Gastroesophageal sphincter (tissue), 2 donors: ENCODE data around the gene C2orf92.

Source experiments
- POLR2A ChIP-seq, 2 donors: fragments of 450-650 bp; IDR thresholded peaks; one replicate each; pipeline ENCODE4 v1.6.1; 2017; ENCODE audit warnings: antibody characterized with exemption in 2 of 2, mild to moderate bottlenecking in 2 of 2, moderate library complexity in 1 of 2
- POLR2AphosphoS5 ChIP-seq: sonication (generic); formaldehyde crosslinking; IDR thresholded peaks from one replicate; pipeline ENCODE4 v1.6.1; 2017; ENCODE audit warnings: antibody characterized with exemption

- TF ChIP-seq POLR2AphosphoS5, result no peak
- TF ChIP-seq POLR2A (IDR thresholded peaks at IDR 0.05), result no peak
Measured at GRCh38 chr2:97708048-97708380, 38.5 kb downstream of the C2orf92 start.
